ENCODE results near the gene HLA-DPB1. TPM values are rescaled to one million over a fixed set of nuclear protein-coding genes. Genes with fewer than 3 reads are reported as not detected.

The HLA-DPB1 gene
- polyA plus RNA-seq, 6 donors from 2014 or later: 1,951 to 3,267 (median 2,600) TPM

DNA sequence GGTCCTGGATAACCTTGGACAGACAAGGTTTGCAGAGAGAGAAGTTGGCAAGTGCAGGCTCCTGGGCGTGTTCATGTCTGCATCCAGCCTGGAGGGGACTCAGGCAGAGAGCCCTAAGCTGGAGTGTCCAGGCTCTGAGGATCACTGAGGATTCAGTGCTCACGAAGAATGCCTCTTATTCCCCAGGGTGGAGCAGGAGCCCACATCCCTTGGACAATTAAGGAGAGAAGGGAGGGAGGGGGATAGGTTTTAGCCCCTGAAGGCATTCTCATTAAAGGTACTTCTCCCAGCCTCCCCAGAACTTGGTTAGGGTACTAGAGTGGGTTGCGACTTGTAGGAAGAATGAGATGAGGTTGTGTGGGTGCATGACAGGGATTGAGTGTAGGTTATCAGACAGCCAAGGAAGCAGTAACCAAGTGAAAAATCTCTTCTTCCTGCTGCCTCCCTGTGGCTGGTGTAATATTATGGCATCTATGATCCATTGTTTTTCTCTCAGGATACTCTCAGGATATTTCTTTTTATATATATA, 680 bp downstream of the HLA-DPB1 start:
- Mint-ChIP-seq H3K27ac (peak overlapping the region; percentile 97 to 100 (median 99)), H3K27me3 (no peaks in the 10 kb centered on the region), H3K4me3 (peak overlapping the region; percentile 92 to 100 (median 96)), H3K9me3 (no peaks in the 10 kb centered on the region), H3K4me1 (peaks cover 62 to 69% (median 66%) of the 10 kb centered on the region in 3 donors), H3K36me3 (peaks cover 41 to 67% of the 10 kb centered on the region in 2 donors)
- DNase-seq (no peak), ATAC-seq (ENCODE audit: low read depth in 2 of 2) (no peak)

DNA sequence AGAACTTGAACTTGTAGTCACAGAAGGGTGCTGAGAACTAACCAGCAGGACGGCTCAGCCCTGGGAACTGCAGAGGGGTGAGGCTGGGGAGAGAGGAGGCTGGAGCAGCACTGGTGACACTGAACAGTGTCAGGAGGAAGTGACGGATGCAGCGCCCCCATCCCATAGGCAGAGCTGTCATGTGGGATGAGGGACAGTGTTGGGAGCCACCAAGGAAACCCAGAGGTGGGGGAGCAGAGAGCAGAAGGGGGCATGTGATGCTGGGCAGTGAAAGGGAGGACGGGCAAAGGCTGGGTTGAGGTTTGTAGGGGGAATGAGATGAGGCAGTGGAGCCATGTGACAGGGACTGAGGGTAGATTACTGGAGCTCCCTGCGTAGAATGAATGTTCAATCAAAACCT, 2.1 kb downstream of the HLA-DPB1 start:
- Mint-ChIP-seq H3K4me1 (peaks cover 70 to 75% (median 74%) of the 10 kb centered on the region in 3 donors), H3K27me3 (no peaks in the 10 kb centered on the region), H3K36me3 (peaks cover 47 to 69% of the 10 kb centered on the region in 2 donors), H3K9me3 (no peaks in the 10 kb centered on the region), H3K4me3 (peak overlapping the region; percentile 85 to 100 (median 96)), H3K27ac (peak overlapping the region; percentile 96 to 100 (median 97))
- DNase-seq (no peak), ATAC-seq (ENCODE audit: low read depth in 2 of 2) (no peak)

DNA sequence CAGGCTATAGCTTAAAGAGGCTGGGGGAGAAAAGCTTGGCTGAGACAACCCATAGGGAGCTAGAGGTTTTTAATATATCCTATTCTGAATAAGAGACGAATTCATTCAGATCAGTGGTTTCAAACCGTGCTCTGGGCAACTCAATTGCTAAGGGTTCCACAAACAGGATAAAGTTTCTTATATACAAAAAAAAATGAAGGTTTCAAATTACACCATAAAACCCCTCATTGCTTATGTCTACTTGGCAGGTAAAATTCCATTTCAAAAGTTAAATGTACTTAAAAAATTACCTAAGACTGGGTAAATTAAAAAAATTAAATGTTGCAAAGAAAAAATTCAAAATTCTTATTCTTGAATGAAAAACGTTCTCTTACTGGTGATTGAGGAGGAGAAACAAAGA, 2.7 kb downstream of the HLA-DPB1 start:
- H3K27me3 Mint-ChIP-seq: no peaks in the 10 kb centered on the region
- H3K4me1 Mint-ChIP-seq: peaks cover 74 to 77% (median 76%) of the 10 kb centered on the region in 3 donors
- no peak for DNase-seq
- H3K4me3 Mint-ChIP-seq: peak overlapping the region; percentile 85 to 100 (median 96)
- peaks cover 49 to 73% of the 10 kb centered on the region in 2 donors for H3K36me3 Mint-ChIP-seq
- no peaks in the 10 kb centered on the region for H3K9me3 Mint-ChIP-seq
- no peak for ATAC-seq (ENCODE audit: low read depth in 2 of 2)
- peak overlapping the region; percentile 76 to 100 (median 97) for H3K27ac Mint-ChIP-seq

DNA sequence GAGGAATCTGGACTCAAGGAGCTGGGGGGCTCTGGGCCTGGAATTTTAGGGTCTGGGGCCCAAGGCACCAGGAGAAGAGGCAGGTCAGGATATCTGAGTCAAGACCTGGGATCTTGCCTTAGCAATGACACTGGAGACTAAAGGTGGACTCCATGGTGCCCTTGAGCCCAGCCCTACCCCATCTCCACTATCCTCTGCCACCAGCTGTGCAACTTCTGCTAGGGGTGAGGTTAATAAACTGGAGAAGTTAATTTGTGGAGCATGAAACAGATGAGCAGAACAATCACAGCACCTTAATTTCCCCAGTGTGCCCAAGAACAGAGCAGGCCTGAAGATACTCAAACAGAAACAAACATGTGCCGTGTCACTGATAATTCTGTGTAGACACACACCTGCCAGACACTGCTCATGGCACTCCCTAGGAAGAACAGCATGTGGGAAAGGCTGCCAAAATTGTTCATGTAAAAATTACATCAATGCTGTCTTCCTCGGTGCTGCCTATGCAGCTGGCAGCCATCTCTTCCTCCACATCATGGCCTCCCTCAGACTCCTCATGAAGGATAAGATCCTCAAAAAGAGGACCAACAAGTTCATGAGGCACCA, 3.2 kb downstream of the HLA-DPB1 start:
- Mint-ChIP-seq H3K27ac (peak overlapping the region; percentile 88 to 100 (median 96)), H3K27me3 (no peaks in the 10 kb centered on the region), H3K36me3 (peaks cover 49 to 73% of the 10 kb centered on the region in 2 donors), H3K9me3 (no peaks in the 10 kb centered on the region), H3K4me1 (peaks cover 71 to 78% (median 75%) of the 10 kb centered on the region in 3 donors), H3K4me3 (peak overlapping the region; percentile 85 to 100 (median 96))
- ATAC-seq (ENCODE audit: low read depth in 2 of 2): no peak
- no peak for DNase-seq

DNA sequence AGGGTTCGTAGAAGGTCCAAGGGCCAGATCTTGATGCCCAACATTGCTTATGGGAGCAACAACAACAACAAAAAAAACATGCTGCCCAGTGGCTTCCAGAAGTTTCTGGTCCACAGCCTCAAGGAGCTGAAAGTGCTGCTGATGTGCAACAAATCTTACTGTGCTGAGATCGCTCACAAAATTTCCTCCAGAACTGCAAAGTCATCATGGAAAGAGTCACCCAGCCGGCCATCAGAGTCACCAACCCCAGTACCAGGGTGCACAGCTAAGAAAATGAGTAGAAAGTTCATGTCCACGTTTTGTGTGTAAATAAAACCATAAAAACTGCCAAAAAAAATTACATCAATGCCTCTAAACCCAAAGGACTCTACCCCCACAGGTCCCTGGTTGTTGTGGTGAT, 3.8 kb downstream of the HLA-DPB1 start:
- Mint-ChIP-seq H3K27me3 (no peaks in the 10 kb centered on the region), H3K4me1 (peaks cover 73 to 81% (median 80%) of the 10 kb centered on the region in 3 donors), H3K36me3 (peaks cover 49 to 77% of the 10 kb centered on the region in 2 donors), H3K27ac (peak overlapping the region; percentile 88 to 100 (median 96)), H3K9me3 (no peaks in the 10 kb centered on the region), H3K4me3 (peak overlapping the region; percentile 85 to 100 (median 96))
- DNase-seq (no peak), ATAC-seq (ENCODE audit: low read depth in 2 of 2) (no peak)

DNA sequence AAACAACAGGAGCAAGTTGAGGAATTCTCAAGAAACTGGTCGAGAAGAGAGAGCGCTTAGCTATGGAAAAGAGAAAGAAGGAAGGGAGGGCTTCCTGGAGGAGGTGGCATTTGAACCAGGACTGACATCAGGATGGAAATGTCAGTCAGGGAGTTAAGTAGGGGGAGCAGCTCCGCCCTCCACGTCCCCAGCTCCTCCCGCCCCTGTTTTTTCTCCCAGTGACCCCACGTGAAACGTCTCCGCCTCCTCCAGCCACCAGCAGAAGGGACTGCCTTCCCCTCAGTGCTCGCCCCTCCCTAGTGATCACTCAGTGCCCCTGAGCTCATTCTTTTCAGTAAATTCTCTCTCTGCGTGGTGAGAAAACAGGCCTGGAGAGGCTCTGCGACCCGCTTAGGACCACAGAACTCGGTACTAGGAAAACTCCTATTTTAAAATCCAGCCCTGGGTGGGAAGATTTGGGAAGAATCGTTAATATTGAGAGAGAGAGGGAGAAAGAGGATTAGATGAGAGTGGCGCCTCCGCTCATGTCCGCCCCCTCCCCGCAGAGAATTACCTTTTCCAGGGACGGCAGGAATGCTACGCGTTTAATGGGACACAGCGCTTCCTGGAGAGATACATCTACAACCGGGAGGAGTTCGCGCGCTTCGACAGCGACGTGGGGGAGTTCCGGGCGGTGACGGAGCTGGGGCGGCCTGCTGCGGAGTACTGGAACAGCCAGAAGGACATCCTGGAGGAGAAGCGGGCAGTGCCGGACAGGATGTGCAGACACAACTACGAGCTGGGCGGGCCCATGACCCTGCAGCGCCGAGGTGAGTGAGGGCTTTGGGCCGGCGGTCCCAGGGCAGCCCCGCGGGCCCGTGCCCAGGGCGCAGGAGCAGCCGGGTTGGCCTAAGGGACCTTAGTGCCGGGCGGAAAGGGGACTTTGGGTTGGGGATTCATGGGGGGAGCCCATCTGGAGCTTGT, 4.6 kb downstream of the HLA-DPB1 start:
- no peaks in the 10 kb centered on the region for H3K9me3 Mint-ChIP-seq
- peak overlapping the region; percentile 85 to 100 (median 96) for H3K4me3 Mint-ChIP-seq
- no peak for DNase-seq
- H3K36me3 Mint-ChIP-seq: peaks cover 54 to 86% of the 10 kb centered on the region in 2 donors
- peaks cover 77 to 83% (median 77%) of the 10 kb centered on the region in 3 donors for H3K4me1 Mint-ChIP-seq
- ATAC-seq (ENCODE audit: low read depth in 2 of 2): no peak
- H3K27ac Mint-ChIP-seq: peak overlapping the region; percentile 92 to 100 (median 98)
- H3K27me3 Mint-ChIP-seq: no peaks in the 10 kb centered on the region

DNA sequence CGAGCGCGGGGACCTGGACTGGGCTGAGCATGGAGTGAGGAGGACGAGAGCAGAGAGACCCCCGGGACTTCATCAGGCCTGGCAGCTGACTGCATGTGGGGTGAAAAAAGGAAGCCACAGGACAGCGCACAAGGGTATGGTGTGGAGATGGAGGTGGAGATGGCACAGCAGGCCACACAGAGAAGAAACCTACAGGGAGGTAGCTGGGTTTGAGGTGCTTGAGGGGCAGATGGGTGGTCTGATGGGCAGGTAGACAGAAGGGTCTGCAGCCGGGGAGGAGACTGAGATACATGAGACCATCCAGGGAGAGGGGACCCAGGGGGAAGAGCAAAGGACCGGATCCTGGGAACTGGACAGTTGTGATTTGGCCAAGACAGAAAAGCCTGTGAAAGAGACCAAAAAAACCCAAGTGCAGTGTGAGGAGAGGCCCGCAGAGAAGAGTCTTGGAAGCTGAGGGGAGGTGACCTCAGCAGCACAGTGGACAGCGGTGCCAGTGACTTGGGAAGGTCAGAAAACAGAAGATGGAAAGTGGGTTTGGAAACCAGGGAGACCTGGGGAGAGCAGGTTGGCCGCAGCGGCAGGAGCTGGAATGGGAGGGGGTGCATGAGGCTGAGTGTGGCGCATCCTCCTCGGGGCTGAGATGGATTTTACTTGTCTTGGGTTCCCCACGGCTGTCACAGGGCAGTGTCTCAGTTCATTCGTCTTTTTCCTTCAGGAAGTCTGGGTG, 5.5 kb downstream of the HLA-DPB1 start:
- Mint-ChIP-seq H3K36me3 (peaks cover 58 to 89% of the 10 kb centered on the region in 2 donors), H3K4me1 (peaks cover 78 to 84% (median 79%) of the 10 kb centered on the region in 3 donors)

DNA sequence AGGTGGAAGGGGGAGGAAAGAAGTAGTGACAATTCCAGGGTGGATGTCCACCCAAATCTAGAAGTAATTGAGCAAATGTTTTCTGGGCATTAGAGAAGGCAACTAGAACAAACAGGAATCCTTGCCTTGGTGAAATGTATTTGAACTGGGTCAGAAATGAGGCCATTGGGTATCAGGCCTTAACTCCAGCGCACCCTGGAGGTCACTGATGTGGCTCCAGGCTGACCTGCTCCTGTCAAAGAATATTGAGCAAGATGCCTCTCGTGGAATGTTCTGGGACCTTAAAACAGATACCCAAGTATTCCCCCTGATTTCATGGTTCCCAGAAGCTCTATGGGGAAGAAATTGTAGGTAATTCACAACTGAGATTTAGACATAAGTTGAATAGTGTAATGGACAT, 6.9 kb downstream of the HLA-DPB1 start:
- Mint-ChIP-seq H3K27me3 (no peaks in the 10 kb centered on the region), H3K4me1 (peaks cover 69 to 86% (median 74%) of the 10 kb centered on the region in 3 donors), H3K27ac (peak overlapping the region; percentile 82 to 100 (median 93)), H3K9me3 (no peaks in the 10 kb centered on the region), H3K4me3 (peak overlapping the region in 7 of 8 donors; percentile 59 to 95 (median 85)), H3K36me3 (peaks cover 58 to 91% of the 10 kb centered on the region in 2 donors)
- ATAC-seq (ENCODE audit: low read depth in 2 of 2) (peak; percentile 46 to 59), DNase-seq (no peak)

More for the DNA sequence above, 5.5 kb downstream of the HLA-DPB1 start:
- Mint-ChIP-seq H3K4me3 (peak overlapping the region; percentile 69 to 100 (median 94)), H3K27me3 (no peaks in the 10 kb centered on the region), H3K27ac (peak overlapping the region; percentile 85 to 100 (median 98)), H3K9me3 (no peaks in the 10 kb centered on the region)
- DNase-seq (no peak), ATAC-seq (ENCODE audit: low read depth in 2 of 2) (peak in 1 of 2 donors; percentile 9)

DNA sequence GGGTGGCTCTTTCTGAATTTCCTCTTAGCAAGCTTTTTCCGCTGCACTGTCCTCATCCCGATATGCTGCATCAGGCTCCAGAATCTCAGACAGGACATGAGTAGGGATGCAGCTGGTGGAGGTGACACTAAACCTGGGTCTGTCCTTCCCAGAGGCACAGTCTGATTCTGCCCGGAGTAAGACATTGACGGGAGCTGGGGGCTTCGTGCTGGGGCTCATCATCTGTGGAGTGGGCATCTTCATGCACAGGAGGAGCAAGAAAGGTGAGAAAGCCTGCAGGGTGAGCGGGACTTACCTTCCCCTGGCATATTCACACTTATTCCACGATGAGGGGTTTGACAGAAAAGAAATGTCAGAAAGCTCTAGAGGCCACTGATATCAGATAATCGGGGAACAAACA, 9.8 kb downstream of the HLA-DPB1 start:
- Mint-ChIP-seq H3K4me3 (peak overlapping the region in 2 of 8 donors; percentile 8 to 48), H3K4me1 (peaks cover 54 to 71% (median 62%) of the 10 kb centered on the region in 3 donors), H3K9me3 (no peaks in the 10 kb centered on the region), H3K27me3 (no peaks in the 10 kb centered on the region), H3K36me3 (peaks cover 35 to 82% of the 10 kb centered on the region in 2 donors), H3K27ac (peak overlapping the region in 3 of 6 donors; percentile 44 to 97 (median 53))
- DNase-seq: no peak
- ATAC-seq (ENCODE audit: low read depth in 2 of 2): no peak

DNA sequence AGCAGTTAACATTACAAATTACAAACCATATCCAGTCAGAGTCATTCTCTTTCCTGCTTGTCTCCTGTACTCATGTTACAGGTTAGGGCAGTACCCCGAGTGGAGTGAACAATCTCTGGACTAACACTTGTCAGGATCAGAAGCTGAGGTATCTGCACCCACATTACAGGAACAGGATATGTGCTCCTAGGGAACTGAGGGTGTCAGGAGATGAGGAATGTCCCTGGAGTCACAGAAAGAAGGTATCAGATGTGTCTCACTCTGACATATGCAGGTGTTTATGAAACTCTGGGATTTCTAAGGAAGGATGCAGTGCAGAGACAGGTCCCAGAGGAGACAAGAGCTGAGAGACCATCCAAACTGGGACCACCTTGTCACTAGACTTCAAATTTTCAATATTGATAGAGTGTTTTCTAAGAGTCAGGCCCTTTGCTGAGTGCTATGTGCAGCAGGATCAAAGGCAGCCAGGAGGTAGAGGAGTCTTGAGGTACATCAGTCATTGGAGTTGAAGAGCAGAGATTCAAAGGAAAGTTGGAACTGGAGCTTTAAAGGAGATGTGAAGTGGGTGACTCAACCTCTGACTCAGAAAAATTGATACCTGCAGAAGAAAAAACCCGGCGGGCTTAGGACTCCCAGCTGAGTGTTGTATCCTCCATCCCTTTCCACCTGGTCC, 12.6 kb downstream of the HLA-DPB1 start:
- H3K36me3 Mint-ChIP-seq: peaks cover 15 to 55% of the 10 kb centered on the region in 2 donors
- ATAC-seq (ENCODE audit: low read depth in 2 of 2) (peak; percentile 14 to 35), DNase-seq (no peak)
- no peaks in the 10 kb centered on the region for H3K9me3 Mint-ChIP-seq
- no peaks in the 10 kb centered on the region for H3K27me3 Mint-ChIP-seq
- peaks cover 41 to 58% (median 53%) of the 10 kb centered on the region in 3 donors for H3K4me1 Mint-ChIP-seq
- H3K27ac Mint-ChIP-seq: peak overlapping the region; percentile 71 to 93 (median 83)
- H3K4me3 Mint-ChIP-seq: peak overlapping the region in 1 of 8 donors; percentile 4

DNA sequence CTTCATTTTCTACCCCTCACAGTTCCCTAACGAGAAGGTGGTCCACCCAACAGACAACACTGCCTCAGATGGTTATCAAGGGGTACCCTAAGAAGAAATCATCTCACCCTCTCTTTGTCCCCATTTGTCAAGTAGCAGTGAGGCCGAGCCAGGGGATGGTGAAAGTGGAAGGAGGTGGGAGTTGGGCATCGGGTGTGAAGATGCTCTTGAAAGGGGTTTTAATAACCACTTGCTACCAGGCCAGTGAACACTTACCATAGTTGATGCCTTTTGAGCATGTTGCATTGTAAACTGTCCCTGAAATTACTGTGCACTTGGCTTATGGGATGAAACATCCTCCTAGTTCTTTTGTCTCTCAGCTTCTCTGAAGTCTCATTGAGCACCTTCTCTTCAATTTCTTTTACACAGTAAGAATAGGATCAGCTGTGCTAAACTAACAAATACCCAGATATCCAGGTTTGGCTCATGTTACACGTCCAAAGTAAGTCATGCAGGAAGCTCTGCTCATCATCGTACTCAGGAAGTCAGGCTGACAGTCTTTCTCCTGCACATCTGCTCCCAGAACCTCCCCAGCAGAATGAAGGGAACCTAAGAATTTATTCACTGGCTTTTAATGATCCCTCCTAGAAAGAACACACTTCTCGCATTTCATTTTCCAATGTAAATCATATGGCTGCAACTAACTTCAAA, 13.3 kb downstream of the HLA-DPB1 start:
- Mint-ChIP-seq H3K9me3 (no peaks in the 10 kb centered on the region), H3K27me3 (no peaks in the 10 kb centered on the region), H3K4me1 (peaks cover 48 to 59% (median 56%) of the 10 kb centered on the region in 3 donors), H3K4me3 (no peak overlapping the region), H3K27ac (peak overlapping the region; percentile 10 to 86 (median 72)), H3K36me3 (peaks cover 15 to 55% of the 10 kb centered on the region in 2 donors)
- ATAC-seq (ENCODE audit: low read depth in 2 of 2) (no peak), DNase-seq (no peak)

DNA sequence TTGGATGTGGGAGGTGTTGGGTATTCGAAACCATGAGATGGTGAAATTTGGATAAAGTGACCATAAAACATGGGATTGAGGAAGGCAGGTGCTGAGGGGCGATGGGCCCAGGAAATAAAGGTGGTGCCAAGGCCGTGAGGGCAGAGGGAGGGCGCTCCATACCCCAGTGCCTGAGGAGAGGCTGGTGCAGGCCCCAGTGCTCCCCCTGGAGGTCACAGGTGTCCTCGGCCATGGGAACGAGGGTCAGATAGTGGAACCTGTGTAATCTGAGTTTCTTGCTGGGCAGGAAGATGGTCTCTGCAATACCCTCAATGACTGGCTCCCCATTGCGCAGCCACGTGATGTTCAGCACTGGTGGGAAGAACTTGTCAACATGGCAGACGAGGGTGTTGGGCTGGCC, 16.2 kb downstream of the HLA-DPB1 start:
- ATAC-seq (ENCODE audit: low read depth in 2 of 2) (peak; percentile 43 to 46), DNase-seq (no peak)
- peaks cover 0 to 28% of the 10 kb centered on the region in 2 donors for H3K36me3 Mint-ChIP-seq
- peak overlapping the region in 5 of 6 donors; percentile 84 to 96 (median 91) for H3K27ac Mint-ChIP-seq
- H3K9me3 Mint-ChIP-seq: peaks cover 0 to 2% (median 0%) of the 10 kb centered on the region in 7 donors
- peak overlapping the region in 1 of 8 donors; percentile 54 for H3K4me3 Mint-ChIP-seq
- H3K27me3 Mint-ChIP-seq: no peaks in the 10 kb centered on the region
- peaks cover 48 to 57% (median 55%) of the 10 kb centered on the region in 3 donors for H3K4me1 Mint-ChIP-seq

Measured in naive B cell (primary cell).